H1 (cell line): Measurements from ENCODE around the gene FSIP1. TPM values are rescaled to one million over a fixed set of nuclear protein-coding genes. Genes with fewer than 3 reads are reported as not detected.

ENCODE experiments used
- CTCF ChIA-PET: fragments of 300-600 bp; sonication (Branson Sonifier 250); formaldehyde crosslinking; loops from one replicate; lab custom pipeline; 2021; ENCODE audit not compliant: partially characterized antibody; lab: Charles Lee
- POLR2A ChIA-PET: fragments of 300-600 bp; sonication (Branson Sonifier 250); formaldehyde crosslinking; loops from one replicate; lab custom pipeline; 2021; ENCODE audit warnings: inconsistent platforms; ENCODE audit not compliant: partially characterized antibody; lab: Charles Lee
- DNase-seq, 2 experiments: peaks; one replicate each; pipeline versions ENCODE4 v3.0.0 to v3.0.0-alpha.2; 2010 to 2022; ENCODE audit warnings: low spot score in 2 of 2, low read depth in 1 of 2, mixed read lengths in 1 of 2
- FAIRE-seq: peaks from 2 replicates; lab custom pipeline; 2011; peaks lifted over from hg19 to GRCh38; lab: Jason Lieb, UNC
- H2AFZ ChIP-seq: 2 replicates; pipeline ENCODE4 v1.8.1; 2012; ENCODE audit warnings: low read length, inconsistent platforms
- H2AK5ac ChIP-seq: 2 replicates; pipeline ENCODE4 v1.6.1; 2013; ENCODE audit warnings: low read depth, low read length
- H2BK120ac ChIP-seq: replicated peaks from 2 replicates; pipeline ENCODE3; 2013; ENCODE audit warnings: low read depth, low read length, inconsistent platforms
- H2BK12ac ChIP-seq: 2 replicates; pipeline ENCODE4 v1.6.1; 2013; ENCODE audit warnings: low read depth, low read length
- H2BK15ac ChIP-seq: 2 replicates; pipeline ENCODE4 v1.6.1; 2013; ENCODE audit warnings: low read length
- H2BK20ac ChIP-seq: 2 replicates; pipeline ENCODE4 v1.6.1; 2013; ENCODE audit warnings: low read length
- H2BK5ac ChIP-seq: 2 replicates; pipeline ENCODE4 v1.6.1; 2013; ENCODE audit warnings: low read depth, low read length
- H3K14ac ChIP-seq: 2 replicates; pipeline ENCODE4 v1.6.1; 2013; ENCODE audit warnings: inconsistent platforms; ENCODE audit not compliant: insufficient read length
- H3K18ac ChIP-seq: 2 replicates; pipeline ENCODE4 v1.6.1; 2013; ENCODE audit warnings: low read length; ENCODE audit errors: extremely low read depth
- H3K23ac ChIP-seq: 2 replicates; pipeline ENCODE4 v1.6.1; 2013; ENCODE audit warnings: inconsistent platforms; ENCODE audit not compliant: insufficient read length
- H3K23me2 ChIP-seq: 2 replicates; pipeline ENCODE4 v1.6.1; 2013; ENCODE audit warnings: low read depth, low read length
- H3K27ac ChIP-seq: 2 replicates; pipeline ENCODE4 v1.6.1; 2011; ENCODE audit warnings: low read depth, low read length, inconsistent platforms
- H3K27me3 ChIP-seq, 4 experiments: replicated peaks in 1 of 4; 1 replicate in 1 of 4; 2 replicates in 3 of 4; pipeline versions ENCODE4 v1.6.1 to v1.8.1; 2011 to 2013; ENCODE audit warnings: low read length in 3 of 4, mild to moderate bottlenecking in 3 of 4, inconsistent platforms in 2 of 4, mixed read lengths in 2 of 4, moderate library complexity in 1 of 4; ENCODE audit not compliant: control insufficient read depth in 3 of 4, insufficient read depth in 3 of 4; ENCODE audit errors: extremely low read depth in 1 of 4
- H3K36me3 ChIP-seq, 4 experiments: 2 replicates each; pipeline versions ENCODE4 v1.6.1 to v1.8.1; 2011 to 2013; ENCODE audit warnings: mild to moderate bottlenecking in 4 of 4, low read length in 3 of 4, moderate library complexity in 2 of 4, control low read depth in 1 of 4, inconsistent platforms in 1 of 4; ENCODE audit not compliant: insufficient read depth in 4 of 4, control insufficient read depth in 2 of 4
- H3K4ac ChIP-seq: replicated peaks from 2 replicates; pipeline ENCODE3; 2013; ENCODE audit warnings: low read length, low read depth, mixed read lengths, inconsistent platforms; ENCODE audit not compliant: insufficient read length
- H3K4me1 ChIP-seq, 4 experiments: replicated peaks in 1 of 4; 1 replicate in 1 of 4; 2 replicates in 3 of 4; pipeline versions ENCODE4 v1.6.1 to v1.8.1; 2011 to 2013; ENCODE audit warnings: low read length in 3 of 4, inconsistent platforms in 2 of 4, mixed read lengths in 1 of 4; ENCODE audit not compliant: insufficient read depth in 4 of 4, control insufficient read depth in 3 of 4
- H3K4me2 ChIP-seq, 2 experiments: 2 replicates each; pipeline versions ENCODE4 v1.6.1 to v1.8.1; 2011 to 2013; ENCODE audit warnings: low read depth in 2 of 2, low read length in 2 of 2, control low read depth in 1 of 2, inconsistent platforms in 1 of 2, mild to moderate bottlenecking in 1 of 2; ENCODE audit not compliant: insufficient read depth in 1 of 2
- H3K4me3 ChIP-seq, 4 experiments: fragments of 200-600, 300-600 bp in 1 of 4; sonication (generic), shearing (Covaris generic), sonication (Bioruptor Twin) in 1 of 4; 2 replicates each; pipeline versions ENCODE4 v1.5.1 to v1.8.1; 2011 to 2016; ENCODE audit warnings: low read length in 4 of 4, low read depth in 3 of 4, control low read depth in 2 of 4, inconsistent platforms in 2 of 4, mild to moderate bottlenecking in 2 of 4, mixed read lengths in 1 of 4, moderate library complexity in 1 of 4; ENCODE audit not compliant: insufficient read depth in 2 of 4; ENCODE audit errors: extremely low read depth in 1 of 4
- H3K56ac ChIP-seq: replicated peaks from 2 replicates; pipeline ENCODE3; 2013; ENCODE audit warnings: low read depth, mild to moderate bottlenecking, mixed read lengths, low read length, inconsistent platforms; ENCODE audit not compliant: insufficient read length
- H3K79me1 ChIP-seq: 2 replicates; pipeline ENCODE4 v1.6.1; 2013; ENCODE audit warnings: low read depth, low read length, control low read depth
- H3K79me2 ChIP-seq, 2 experiments: 2 replicates each; pipeline versions ENCODE4 v1.6.1 to v1.8.1; 2012 to 2013; ENCODE audit warnings: low read length in 2 of 2, mild to moderate bottlenecking in 2 of 2, inconsistent platforms in 1 of 2; ENCODE audit not compliant: insufficient read depth in 2 of 2, control insufficient read depth in 1 of 2
- H3K9ac ChIP-seq, 4 experiments: replicated peaks in 1 of 4; 1 replicate in 1 of 4; 2 replicates in 3 of 4; pipeline versions ENCODE4 v1.6.1 to v1.8.1; 2011 to 2013; ENCODE audit warnings: low read depth in 3 of 4, low read length in 3 of 4, control low read depth in 2 of 4, mild to moderate bottlenecking in 2 of 4, moderate library complexity in 2 of 4, inconsistent platforms in 1 of 4; ENCODE audit errors: extremely low read depth in 1 of 4
- H3K9me3 ChIP-seq, 2 experiments: 2 replicates each; pipeline versions ENCODE4 v1.6.1 to v1.8.1; 2012 to 2013; ENCODE audit warnings: mild to moderate bottlenecking in 2 of 2, moderate library complexity in 2 of 2, control low read depth in 1 of 2, inconsistent platforms in 1 of 2, low read depth in 1 of 2, low read length in 1 of 2, mixed read lengths in 1 of 2; ENCODE audit not compliant: insufficient read depth in 2 of 2
- H4K20me1 ChIP-seq, 2 experiments: replicated peaks in 1 of 2; 2 replicates each; pipeline versions ENCODE3 to v1.8.1; 2011 to 2013; ENCODE audit warnings: inconsistent platforms in 2 of 2, low read length in 2 of 2, mild to moderate bottlenecking in 1 of 2; ENCODE audit not compliant: insufficient read depth in 2 of 2, control insufficient read depth in 1 of 2
- H4K5ac ChIP-seq: 2 replicates; pipeline ENCODE4 v1.6.1; 2013; ENCODE audit warnings: low read length, low read depth, mixed read lengths, inconsistent platforms; ENCODE audit not compliant: insufficient read length
- H4K8ac ChIP-seq: 2 replicates; pipeline ENCODE4 v1.8.0; 2013; ENCODE audit warnings: mild to moderate bottlenecking, moderate library complexity, low read length, inconsistent platforms; ENCODE audit not compliant: insufficient read depth; ENCODE audit errors: extremely low read depth
- H4K91ac ChIP-seq: replicated peaks from 2 replicates; pipeline ENCODE3; 2013; ENCODE audit warnings: low read length, mixed read lengths, inconsistent platforms; ENCODE audit not compliant: insufficient read length
- ATF2 ChIP-seq: IDR thresholded peaks from 2 replicates; pipeline ENCODE4 v1.6.1; 2012; ENCODE audit warnings: low read length, inconsistent platforms
- RBBP5 ChIP-seq: IDR thresholded peaks from 2 replicates; pipeline ENCODE4 v1.7.1; 2012; ENCODE audit warnings: low read depth, mild to moderate bottlenecking, inconsistent platforms, low read length, moderate library complexity, borderline replicate concordance
- SAP30 ChIP-seq: fragments of 300-600 bp; sonication (generic); IDR thresholded peaks from 2 replicates; pipeline ENCODE4 v1.7.1; 2012; ENCODE audit warnings: low read length, moderate library complexity, mild to moderate bottlenecking, inconsistent platforms; ENCODE audit not compliant: insufficient read depth, insufficient replicate concordance
- SIN3A ChIP-seq, 2 experiments: IDR thresholded peaks in 1 of 2; conservative IDR thresholded peaks in 1 of 2; 2 replicates each; pipeline ENCODE4 v1.6.1; 2011 to 2012; ENCODE audit warnings: low read length in 2 of 2, improper control_type of control experiment in 1 of 2, low read depth in 1 of 2, mild to moderate bottlenecking in 1 of 2
- SP1 ChIP-seq: IDR thresholded peaks from 2 replicates; pipeline ENCODE4 v1.6.1; 2011; ENCODE audit warnings: low read depth, low read length
- USF2 ChIP-seq: IDR thresholded peaks from 2 replicates; pipeline ENCODE4 v1.6.1; 2011; ENCODE audit warnings: low read length, improper control_type of control experiment
- YY1 ChIP-seq: IDR thresholded peaks from 2 replicates; pipeline ENCODE4 v1.6.1; 2011; ENCODE audit warnings: low read depth, mild to moderate bottlenecking, low read length
- WGBS, 2 experiments: shearing (Covaris generic) in 1 of 2; methylation state at CpG; one replicate each; pipeline versions ENCODE4 v1.1.6 to v1.1.7; 2013 to 2015; ENCODE audit warnings: low lambda C conversion rate in 2 of 2, mixed read lengths in 2 of 2, inconsistent platforms in 1 of 2, low coverage in 1 of 2, missing lambda C conversion rate in 1 of 2; ENCODE audit not compliant: insufficient replicate concordance in 2 of 2, insufficient coverage in 1 of 2, insufficient read length in 1 of 2; ENCODE audit errors: extremely low coverage in 1 of 2, missing lambda C conversion rate in 1 of 2; 5-methylcytosine and 5-hydroxymethylcytosine counted together
- polyA plus RNA-seq, 7 experiments: library from polyadenylated mRNA; depleted of rRNA in 3 of 7; stranded (reverse) in 5 of 7; unstranded in 2 of 7; fragments of >200 nt in 5 of 7; fragments of 200-250 nt in 2 of 7; gene quantifications; 1 replicate in 5 of 7; 2 replicates in 1 of 7; 4 replicates in 1 of 7; pipeline versions ENCODE4 v1.2.1 to v1.2.3, GENCODE V29; 2011 to 2013; ENCODE audit warnings: missing spikeins in 2 of 7, mixed read lengths in 2 of 7
- total RNA-seq: library from RNA; stranded (reverse); fragmentation: NEBNext Ultra II Directional; extraction: Animal tissue kit (Norgen Biotek cat#: 25700); gene quantifications from 2 replicates; pipeline ENCODE4 v1.2.1, GENCODE V29; 2021

The FSIP1 gene
- total and polyA plus RNA-seq, 2 of the 8 experiments (the other 6 are each of a cell fraction or from before 2014, with no cell fraction given), result 0.18 to 1.3 TPM

- H3K9ac ChIP-seq, result no peak overlapping the region
- no peak overlapping the region for H3K27ac ChIP-seq
- H3K79me1 ChIP-seq, result no peaks in the 10 kb centered on the region
- H2BK12ac ChIP-seq, result no peak overlapping the region
- no peak overlapping the region for H3K23ac ChIP-seq
- H3K4ac ChIP-seq, result no peak overlapping the region
- no peaks in the 10 kb centered on the region for H4K20me1 ChIP-seq
- H2AFZ ChIP-seq, result no peak overlapping the region
- ChIA-PET POLR2A (interaction anchor here (0.6 kb wide), 1 partner anchor 147 kb away, joined by 3 read pairs; the partner anchor contains the start of gene EIF2AK4), CTCF (interaction anchor here (0.6 to 3.7 kb wide), 14 partner anchors 11 to 1865 kb away, joined by 3 to 33 read pairs (median 4); no protein-coding TSS in a partner anchor)
- no peak overlapping the region for H4K8ac ChIP-seq
- WGBS, 2 experiments, result 19% methylated on average over 5 of the region's 5 CpGs; no CpG with 5 or more reads in 1 of the 2 experiments
- no peaks in the 10 kb centered on the region for H3K36me3 ChIP-seq
- peak overlapping the region in 1 of 2 experiments; percentile 26; a peak in 1 of 4 replicates for H3K4me2 ChIP-seq
- H2BK120ac ChIP-seq, result no peak overlapping the region
- no peak overlapping the region for H4K91ac ChIP-seq
- H3K56ac ChIP-seq, result no peak overlapping the region
- DNase-seq (no peak), FAIRE-seq (peak; percentile 81)
- H3K79me2 ChIP-seq, result peaks cover 0 to 17% of the 10 kb centered on the region in 2 experiments; a peak in 2 of 4 replicates
- H2BK20ac ChIP-seq, result no peak overlapping the region
- no peak overlapping the region for H2AK5ac ChIP-seq
- H3K4me3 ChIP-seq, result no peak overlapping the region
- H3K18ac ChIP-seq, result no peak overlapping the region
- H3K23me2 ChIP-seq, result peaks cover 7% of the 10 kb centered on the region
- H3K4me1 ChIP-seq, result peaks cover 2 to 29% (median 24%) of the 10 kb centered on the region in 4 experiments; a peak in 6 of 7 replicates
- H3K9me3 ChIP-seq, result no peaks in the 10 kb centered on the region
- H4K5ac ChIP-seq, result no peak overlapping the region
- H2BK15ac ChIP-seq, result no peak overlapping the region
- no peak overlapping the region for H3K14ac ChIP-seq
- no peaks in the 10 kb centered on the region for H3K27me3 ChIP-seq
- no peak overlapping the region for H2BK5ac ChIP-seq
- TF ChIP-seq SP1, result no peak
- TF ChIP-seq RBBP5, result no peak
- TF ChIP-seq USF2, result no peak
- no peak for TF ChIP-seq YY1
- TF ChIP-seq SAP30, result no peak
- TF ChIP-seq SIN3A (conservative IDR thresholded peaks at IDR 0.05 in 1 of 2, IDR thresholded peaks at IDR 0.05 in 1 of 2; ENCODE audit: low read depth in 1 of 2, low read length in 2 of 2), result no peak
- TF ChIP-seq ATF2, result no peak
These were observed 3.9 kb upstream of the FSIP1 start for GRCh38 chr15:39786447-39787056.
